Fibroblast of peridontal ligament (primary cell): ENCODE data around the gene ITGA7.

Experiments
- DNase-seq: peaks from one replicate; pipeline ENCODE4 v3.0.0-alpha.2; 2010; ENCODE audit errors: extremely low read depth

Gene ITGA7

DNA sequence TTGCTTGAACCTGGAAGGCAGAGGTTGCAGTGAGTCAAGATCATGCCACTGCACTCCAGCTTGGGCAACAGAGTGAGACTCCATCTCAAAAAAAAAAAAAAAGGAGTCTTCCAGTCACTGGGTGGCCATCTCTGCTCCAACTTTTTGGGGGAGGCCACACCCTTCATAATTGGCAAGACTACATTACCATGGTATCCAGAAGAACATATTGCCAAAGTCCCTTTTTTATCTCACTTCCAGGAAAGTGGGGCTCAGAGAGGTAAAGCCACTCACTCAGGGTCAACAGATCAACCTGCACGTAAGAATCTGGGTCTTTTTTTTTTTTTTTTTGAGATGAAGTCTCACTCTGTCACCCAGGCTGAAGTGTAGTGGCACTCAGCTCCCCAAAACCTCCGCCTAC is 26.2 kb upstream of the ITGA7 start:
- no peak for DNase-seq

DNA sequence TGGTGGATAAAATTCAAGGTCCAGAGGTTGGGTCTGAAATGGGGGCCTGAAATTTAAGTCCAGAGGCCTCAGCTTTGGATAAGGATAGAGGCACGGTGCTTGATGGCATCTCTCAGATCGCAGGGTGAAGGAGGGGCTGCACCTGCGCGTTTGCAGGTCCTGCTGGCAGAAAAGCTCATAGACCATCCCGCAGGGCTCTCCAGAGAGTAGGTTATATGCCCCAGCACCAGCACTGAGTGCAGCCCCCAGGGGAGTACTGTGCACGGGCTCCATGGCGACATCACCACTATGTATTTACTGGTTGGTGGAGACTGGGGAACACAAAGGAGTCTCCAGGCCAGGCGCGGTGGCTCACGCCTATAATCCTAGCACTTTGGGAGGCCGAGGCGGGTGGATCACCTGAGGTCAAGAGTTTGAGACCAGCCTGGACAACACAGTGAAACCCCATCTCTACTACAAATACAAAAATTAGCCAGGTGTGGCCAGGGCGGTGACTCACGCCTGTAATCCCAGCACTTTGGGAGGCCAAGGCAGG is 25.4 kb upstream of the ITGA7 start:
- DNase-seq: no peak

DNA sequence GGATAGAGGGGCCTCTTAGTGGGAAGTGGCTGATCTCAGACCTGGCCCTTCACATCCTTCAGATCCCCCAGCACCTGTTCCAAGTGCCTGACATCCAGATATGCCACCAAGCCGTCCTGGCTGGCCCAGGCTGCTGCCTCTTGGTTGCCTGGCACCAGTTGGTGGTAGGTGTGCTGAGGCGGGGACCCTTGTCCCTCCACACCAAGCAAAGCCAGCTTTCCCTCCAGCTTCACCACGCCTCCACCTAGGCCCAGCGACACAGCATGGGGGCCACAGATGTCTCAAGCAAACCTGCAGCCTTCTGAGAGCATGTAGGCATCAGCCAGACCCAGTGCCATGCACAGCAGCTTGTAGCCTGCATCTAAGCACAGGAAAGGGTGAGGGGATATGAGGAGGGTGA is 24.6 kb upstream of the ITGA7 start:
- DNase-seq: no peak

DNA sequence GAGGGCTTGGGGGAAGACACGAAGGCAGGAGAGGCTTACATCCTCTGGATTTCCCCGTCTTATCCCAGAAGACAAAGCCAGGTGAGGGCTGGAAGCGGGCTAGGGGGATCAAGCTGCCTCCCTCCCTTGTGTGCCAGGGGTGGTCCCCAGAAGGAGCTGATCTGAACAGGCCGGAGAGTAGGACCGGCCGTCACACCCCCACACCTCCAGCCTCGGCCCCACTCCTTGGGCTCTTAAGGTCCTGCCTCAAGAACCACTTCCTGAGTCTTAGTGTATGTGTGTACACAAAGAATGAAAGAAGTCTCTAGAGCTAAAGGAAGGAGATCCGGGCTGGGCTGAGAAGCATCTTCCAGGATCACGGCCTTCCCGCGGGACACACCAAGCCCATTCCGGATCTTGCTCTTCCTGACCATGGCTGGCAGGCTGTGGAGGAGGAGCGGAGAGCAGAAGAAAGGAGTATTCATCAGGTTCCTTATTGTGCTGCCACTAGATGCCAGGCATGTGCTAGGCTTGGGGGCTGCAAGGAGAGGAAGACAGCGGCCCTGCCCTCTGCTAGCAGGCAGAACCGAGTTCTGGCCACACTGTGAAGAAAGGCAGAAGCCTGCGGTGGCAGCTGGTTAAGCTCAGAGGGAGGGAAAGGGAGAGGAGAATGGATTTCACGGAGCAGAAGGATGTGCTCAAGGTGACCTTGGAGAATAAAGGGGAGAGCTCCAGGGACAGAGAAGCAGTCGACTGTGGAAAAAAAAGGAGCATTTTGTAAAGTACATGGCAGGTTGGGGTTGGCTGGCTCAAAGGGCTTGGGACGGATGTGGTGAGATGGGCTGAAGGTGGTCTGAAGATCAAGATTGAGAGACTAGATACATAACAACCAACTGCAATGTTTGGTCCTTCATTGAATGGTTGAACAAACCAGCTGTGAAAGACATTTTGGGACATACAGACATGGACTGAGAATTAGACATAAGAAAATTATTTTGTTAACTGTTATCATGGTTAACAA is 22.4 kb upstream of the ITGA7 start:
- DNase-seq: peak; percentile 57

DNA sequence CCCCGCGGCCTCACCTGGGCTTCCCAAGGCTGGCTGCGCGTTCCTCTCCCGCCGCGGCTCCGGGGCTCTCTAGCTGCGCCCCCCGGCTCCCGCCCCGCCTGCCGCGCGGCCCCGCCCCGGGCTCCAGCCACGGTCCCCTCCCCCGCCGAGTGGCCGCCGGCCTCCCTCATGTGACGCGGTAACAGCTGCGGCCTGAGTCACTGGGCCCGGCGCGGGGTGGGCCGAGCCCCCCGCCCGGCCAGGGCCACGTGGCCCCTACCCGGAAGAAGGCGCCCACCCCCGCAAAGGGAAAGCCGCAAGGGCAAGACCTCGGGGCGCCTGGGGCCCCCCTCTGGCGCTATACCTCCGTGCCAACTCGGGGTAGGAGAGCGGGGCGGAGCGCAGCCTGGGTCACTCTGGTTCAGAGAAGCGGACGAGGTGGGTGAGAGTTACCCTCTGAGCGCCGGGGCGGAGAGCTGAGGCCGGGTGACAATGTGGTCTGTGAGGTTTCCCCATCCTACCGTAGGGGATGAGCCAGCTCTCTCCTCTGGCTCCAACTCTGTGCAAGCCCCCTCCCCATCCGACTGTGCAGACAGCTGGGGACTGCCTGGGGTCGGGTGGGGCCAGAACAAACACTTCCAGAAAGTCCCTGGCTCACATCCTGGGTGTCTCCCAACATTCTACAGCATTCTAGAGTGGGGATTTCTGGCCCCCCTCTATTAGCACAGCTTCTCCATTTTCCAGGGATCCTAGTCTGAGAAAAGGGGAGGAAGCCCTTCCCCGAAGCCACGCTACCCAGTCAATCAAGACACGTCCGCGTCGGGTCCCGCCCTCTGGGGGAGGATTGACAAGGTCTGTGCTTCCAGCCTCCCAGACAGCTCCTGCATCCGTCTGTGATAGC is 21.5 kb upstream of the ITGA7 start, which contains the start of gene CD63:
Gene CD63 (minus strand): TSS at position 71 of the 880 bp plus-strand sequence. CDS start 668 bp downstream, outside the sequence.
- peak; percentile 95 for DNase-seq

DNA sequence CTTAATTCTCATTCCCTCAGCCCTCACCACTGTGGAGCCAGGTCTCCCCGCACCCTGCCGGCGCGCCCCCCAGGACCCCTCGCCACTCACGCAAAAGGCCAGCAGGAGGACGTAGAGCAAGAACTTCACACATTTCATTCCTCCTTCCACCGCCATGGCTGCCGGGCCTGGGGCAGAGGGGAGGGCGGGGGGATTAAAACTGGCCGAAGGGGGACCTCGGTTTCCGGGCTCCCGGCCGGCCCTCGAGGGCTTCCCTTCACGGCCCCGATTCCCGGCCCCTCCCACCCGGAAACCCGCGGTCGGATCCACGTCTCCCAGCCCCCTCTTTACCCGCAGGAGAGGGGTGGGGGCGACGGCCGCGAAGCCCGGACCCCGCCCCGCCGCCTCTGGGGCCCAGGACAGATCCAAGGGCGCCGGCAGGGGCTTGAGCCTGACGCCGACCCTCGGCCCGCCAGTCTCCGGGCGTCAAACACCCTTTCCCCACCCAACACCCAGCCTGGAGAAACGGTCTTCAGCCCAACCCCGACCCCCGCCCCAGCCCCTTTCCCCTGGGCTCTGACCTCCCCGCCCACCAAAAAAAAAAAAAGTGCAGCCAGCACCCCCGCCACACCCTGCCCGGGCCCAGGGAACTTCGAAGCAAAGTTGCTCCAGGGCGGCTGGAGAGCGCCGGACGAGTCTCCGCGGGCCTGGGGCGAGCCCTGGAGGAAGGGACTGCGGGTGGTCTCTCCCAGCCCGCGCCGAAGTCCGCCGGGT is 20.7 kb upstream of the ITGA7 start:
- DNase-seq: peak; percentile 58

DNA sequence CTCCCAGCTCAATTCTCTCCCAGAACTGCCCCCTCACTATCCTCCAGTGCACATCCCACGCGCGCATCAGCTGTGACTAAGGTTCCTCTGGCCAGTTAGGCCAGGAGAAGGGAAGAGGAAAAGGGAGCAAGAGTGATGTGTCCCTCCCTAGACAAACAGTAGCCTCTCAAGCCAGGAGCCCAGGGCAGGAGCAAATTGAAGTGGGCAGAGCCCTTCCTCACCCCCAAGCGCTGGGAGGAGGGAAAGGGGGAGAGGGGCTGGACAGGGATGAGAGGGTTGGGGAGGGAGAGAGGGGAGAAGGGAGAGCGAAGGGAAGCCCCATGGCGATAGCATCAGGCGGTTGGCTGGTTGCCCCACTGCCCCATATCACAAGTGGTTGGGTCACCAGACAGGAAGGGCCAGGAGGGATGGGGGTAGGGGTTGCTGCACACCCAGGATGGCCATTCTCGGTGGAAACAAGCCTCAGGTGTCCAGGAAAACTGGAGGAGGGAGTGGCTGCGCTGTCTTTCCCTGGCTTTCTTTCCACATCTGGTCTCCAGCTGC is 20.0 kb upstream of the ITGA7 start:
- DNase-seq: peak; percentile 52

DNA sequence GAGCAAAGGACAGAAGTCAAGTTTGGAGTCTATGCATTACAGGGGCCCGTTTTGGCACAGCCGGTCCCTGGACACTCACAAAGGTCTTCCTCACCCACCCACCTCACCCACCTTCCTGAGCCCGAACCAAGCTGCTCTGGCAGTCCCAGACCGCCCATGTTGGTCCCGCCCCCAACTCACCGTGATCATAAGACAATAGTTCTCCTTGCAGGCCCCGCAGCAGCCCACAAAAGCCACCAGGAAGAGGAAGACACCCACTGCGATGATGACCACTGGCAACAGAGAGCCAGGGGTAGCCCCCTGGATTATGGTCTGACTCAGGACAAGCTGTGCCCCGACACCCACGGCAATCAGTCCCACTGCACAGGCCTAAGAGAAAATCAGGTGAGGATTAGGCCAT is 19.3 kb upstream of the ITGA7 start:
- no peak for DNase-seq

DNA sequence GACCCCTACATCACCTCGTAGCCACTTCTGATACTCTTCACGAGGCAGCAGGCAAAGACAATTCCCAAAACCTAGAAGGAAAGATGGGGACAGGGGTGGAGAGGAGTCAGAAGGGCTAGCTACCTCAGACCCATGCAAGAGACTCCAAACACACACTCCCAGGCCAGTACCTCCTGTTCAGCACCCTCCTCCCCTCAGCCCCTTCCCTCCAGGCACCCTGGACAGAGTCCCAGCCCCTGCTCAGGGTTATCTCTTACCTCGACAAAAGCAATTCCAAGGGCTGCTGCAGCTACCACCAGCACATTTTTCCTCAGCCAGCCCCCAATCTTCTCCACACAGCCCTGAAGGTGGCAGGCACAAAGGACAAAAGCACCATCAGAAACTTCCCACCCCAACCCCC is 17.9 kb upstream of the ITGA7 start:
- no peak for DNase-seq

DNA sequence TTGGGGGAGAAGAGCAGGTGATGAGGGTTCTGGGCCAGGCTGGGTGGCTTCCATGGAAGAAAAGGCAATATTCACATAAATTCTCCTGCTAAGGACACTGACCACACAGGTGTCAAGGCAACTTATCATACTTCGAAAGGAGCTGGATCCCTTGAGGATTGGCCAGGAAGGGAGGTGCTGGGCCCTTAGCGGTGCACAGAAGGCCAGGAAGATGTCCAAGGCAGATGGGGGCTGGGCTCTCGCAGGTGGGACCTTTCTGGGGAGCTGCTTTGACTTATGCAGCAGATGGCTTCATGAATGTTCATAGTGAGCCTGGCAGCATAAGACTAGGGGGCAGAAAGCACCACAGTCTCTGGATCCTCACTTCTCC is 17.2 kb upstream of the ITGA7 start:
- DNase-seq: no peak

DNA sequence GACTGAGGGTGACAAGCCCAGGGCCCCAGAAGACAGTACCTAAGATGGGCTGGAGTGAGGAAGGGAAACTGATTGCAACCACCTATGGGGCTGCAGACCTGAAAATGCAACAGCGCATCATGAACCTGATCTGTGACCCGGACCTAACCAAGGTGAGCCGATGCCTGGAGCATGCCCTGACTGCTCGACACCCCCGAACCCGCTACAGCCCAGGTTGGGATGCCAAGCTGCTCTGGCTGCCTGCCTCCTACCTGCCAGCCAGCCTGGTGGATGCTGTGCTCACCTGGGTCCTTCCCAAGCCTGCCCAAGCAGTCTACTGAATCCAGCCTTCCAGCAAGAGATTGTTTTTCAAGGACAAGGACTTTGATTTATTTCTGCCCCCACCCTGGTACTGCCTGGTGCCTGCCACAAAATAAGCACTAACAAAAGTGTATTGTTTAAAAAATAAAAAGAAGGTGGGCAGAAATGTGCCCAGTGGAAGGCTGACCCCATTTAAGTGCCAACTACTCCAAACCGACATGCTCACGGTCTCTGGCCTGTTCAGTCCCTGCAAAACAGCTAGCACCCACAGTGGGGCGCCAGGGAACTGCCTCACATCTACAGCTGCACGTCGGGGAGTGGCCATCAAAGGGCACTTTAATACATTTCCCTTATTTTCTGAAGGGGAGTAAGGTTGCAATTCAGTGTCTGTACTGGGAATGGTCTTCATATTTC is 16.7 kb upstream of the ITGA7 start:
- DNase-seq: peak; percentile 80

DNA sequence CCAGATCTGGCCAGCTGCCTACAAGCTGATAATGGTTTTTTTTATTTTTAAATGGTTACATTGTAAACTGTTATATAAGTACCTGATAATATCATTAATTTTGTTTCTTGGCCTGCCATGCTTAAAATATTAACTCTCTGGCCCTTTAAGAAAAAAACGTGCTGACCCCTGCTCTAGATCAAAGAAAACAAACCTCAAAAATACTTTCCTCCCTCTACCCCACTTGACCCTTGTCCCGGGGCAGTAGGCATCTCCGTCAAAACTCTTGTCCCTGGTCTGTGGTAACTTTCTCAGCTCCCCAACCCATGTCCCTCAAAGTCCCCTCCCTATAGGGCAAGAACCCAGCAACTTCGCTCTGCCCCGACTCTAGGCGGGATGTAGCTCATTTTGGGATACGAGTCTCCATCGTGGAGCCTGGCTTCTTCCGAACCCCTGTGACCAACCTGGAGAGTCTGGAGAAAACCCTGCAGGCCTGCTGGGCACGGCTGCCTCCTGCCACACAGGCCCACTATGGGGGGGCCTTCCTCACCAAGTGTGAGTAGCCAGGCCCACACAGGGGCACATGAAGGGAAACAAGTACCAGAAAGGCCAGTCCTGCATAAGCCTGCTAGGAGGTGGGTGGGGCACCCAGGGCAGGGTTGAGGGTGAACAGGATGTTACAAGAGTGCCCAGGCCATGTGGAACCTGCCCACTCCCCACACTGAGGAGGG is 16.0 kb upstream of the ITGA7 start:
- DNase-seq: no peak

DNA sequence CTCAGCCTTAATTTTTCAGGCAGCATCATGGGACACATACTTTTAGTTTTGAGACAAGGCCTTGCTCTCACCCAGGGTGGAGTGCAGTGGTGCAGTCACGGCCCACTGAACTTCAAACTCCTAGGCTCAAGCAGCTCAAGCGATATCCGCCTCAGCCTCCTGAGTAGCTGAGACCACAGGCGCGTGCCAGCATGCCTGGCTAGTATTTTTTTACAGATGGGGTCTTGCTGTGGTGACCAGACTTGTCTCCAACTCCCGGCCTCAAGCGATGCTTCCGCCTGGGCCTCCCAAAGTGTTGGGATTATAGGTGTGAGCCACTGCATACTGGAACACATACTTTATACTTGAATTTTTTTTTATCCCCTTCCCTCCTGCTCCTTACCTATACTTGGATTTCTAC is 15.2 kb upstream of the ITGA7 start:
- DNase-seq: no peak

DNA sequence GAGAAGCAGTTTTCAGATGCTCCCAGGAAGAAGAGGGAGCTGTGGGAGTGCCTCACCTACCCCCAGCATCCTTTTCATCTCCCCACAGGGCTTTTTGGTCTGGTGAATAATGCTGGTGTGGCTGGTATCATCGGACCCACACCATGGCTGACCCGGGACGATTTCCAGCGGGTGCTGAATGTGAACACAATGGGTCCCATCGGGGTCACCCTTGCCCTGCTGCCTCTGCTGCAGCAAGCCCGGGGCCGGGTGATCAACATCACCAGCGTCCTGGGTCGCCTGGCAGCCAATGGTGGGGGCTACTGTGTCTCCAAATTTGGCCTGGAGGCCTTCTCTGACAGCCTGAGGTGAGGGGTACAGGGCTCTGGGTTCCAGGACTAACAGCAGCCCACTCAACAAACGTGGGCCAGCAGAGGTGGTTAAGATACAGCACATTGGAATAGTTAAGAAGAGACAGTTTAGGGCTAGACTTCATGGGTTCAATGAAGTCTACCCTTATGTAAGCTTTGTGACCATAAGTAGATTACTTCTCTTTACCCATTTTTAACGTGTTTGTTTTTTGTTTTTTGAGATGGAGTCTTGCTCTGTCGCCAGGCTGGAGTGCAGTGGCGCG is 14.0 kb upstream of the ITGA7 start:
- no peak for DNase-seq

DNA sequence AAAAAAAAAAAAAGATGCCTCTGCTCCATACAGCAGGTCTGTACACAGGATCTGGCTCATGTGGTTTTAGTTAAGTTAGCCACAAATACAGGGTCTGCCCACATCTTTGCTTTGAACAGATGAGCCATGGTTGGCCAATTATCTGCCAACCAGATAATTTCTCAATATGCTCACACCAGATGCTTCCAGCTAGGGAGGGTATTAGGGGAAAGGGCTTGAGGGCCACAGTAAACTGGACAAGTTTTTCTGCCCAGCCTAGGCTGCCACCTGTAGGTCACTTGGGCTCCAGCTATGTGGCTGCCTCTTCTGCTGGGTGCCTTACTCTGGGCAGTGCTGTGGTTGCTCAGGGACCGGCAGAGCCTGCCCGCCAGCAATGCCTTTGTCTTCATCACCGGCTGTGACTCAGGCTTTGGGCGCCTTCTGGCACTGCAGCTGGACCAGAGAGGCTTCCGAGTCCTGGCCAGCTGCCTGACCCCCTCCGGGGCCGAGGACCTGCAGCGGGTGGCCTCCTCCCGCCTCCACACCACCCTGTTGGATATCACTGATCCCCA is 13.3 kb upstream of the ITGA7 start:
- peak; percentile 98 for DNase-seq

DNA sequence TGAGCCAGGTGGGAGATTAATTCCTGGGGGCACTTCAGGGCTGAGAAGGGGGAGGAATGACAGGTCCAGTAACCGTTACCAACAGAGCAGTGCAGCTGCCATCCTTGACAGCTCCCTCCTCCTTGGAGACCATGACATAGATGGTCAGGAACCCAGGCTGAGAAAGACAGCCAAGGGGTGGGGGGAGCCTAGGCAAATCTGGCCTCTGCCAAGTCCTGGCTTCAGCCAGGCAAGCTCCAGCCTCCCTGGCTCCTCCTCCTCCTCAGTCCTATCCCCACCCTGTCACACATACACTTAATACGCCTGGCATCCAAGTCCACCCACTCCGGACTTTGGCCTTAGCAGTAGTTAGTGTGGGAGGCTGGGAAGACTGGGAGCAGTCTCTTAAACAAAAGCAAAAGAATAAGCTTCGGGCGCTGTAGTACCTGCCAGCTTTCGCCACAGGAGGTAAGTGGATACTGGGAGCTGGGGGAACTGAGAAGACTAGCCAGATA is 12.4 kb upstream of the ITGA7 start, which contains the start of gene RDH5:
Gene RDH5 (plus strand): TSS at position 323 of the 494 bp plus-strand sequence. CDS start 792 bp downstream, outside the sequence.
- peak; percentile 94 for DNase-seq

DNA sequence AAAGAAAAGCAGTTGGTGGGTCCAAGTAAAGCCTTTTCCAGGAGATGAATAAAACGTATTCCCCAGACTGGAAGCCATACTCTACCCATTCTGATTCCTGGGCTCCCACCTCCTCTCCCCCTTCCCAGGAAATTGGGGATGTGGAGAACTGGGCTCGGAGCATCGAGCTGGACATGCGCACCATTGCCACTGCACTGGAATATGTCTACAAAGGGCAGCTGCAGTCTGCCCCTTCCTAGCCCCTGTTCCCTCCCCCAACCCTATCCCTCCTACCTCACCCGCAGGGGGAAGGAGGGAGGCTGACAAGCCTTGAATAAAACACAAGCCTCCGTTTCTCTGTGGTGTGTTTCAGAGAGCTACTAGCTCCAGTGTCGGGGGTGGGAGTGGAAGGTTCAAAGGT is 11.7 kb upstream of the ITGA7 start:
- DNase-seq: no peak

DNA sequence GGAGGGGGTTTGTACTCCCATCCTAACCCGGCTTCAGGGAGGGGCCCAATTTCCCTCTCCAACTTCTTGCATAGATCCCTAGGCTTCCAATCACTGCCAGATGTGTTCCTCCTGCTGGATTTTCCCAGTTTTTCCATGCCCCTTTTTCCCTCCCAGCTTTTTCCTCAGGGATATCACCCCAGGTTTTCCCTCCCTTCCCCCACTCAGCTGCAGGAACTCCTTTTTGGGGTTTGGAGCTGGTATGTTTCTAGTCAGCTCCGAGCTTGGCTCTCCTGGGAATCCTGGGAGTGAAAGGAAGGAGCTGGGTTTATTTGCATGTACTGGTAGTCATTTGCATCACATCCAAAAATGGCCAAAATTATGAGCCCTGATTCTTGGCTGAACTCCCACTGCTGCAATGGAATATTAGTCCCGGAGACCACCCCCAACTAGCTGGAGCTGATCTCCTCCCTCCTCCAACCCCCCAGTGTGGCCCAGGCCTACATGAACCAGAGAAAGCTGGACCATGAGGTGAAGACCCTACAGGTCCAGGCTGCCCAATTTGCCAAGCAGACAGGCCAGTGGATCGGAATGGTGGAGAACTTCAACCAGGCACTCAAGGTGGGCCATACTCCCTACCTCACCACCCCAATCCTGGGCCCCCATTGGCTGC is 11.0 kb upstream of the ITGA7 start:
- DNase-seq: peak; percentile 82
